ENCODE results near the gene OSBPL5.

DNA sequence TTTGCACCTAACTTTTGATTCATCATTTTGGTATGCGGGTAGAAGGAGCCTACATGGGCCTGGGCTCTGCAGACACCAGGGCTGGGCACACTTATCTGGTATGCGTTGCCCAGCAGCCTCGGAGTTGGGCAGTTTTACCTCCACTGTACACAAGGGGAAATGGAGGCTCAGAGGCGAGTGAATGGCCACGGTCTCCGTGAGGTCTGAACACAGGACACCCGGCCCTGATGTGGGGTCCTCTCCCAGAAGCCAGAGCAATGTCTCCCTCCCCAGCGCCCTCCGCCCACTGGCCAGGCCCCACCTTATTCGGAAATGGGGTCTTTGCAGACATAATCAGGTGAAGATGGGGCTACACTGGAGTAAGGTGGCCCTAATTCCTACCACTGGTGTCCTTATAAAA, 43.7 kb downstream of the OSBPL5 start:
- no peak for TF ChIP-seq ZSCAN30 (tag by site-specific recombination; IDR thresholded peaks at IDR 0.05)
- TF ChIP-seq, protein P1, sequence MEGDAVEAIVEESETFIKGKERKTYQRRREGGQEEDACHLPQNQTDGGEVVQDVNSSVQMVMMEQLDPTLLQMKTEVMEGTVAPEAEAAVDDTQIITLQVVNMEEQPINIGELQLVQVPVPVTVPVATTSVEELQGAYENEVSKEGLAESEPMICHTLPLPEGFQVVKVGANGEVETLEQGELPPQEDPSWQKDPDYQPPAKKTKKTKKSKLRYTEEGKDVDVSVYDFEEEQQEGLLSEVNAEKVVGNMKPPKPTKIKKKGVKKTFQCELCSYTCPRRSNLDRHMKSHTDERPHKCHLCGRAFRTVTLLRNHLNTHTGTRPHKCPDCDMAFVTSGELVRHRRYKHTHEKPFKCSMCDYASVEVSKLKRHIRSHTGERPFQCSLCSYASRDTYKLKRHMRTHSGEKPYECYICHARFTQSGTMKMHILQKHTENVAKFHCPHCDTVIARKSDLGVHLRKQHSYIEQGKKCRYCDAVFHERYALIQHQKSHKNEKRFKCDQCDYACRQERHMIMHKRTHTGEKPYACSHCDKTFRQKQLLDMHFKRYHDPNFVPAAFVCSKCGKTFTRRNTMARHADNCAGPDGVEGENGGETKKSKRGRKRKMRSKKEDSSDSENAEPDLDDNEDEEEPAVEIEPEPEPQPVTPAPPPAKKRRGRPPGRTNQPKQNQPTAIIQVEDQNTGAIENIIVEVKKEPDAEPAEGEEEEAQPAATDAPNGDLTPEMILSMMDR (tag by site-specific recombination; IDR thresholded peaks at IDR 0.05), result no peak
- TF ChIP-seq, protein P2, sequence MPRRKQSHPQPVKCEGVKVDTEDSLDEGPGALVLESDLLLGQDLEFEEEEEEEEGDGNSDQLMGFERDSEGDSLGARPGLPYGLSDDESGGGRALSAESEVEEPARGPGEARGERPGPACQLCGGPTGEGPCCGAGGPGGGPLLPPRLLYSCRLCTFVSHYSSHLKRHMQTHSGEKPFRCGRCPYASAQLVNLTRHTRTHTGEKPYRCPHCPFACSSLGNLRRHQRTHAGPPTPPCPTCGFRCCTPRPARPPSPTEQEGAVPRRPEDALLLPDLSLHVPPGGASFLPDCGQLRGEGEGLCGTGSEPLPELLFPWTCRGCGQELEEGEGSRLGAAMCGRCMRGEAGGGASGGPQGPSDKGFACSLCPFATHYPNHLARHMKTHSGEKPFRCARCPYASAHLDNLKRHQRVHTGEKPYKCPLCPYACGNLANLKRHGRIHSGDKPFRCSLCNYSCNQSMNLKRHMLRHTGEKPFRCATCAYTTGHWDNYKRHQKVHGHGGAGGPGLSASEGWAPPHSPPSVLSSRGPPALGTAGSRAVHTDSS (tag by site-specific recombination; IDR thresholded peaks at IDR 0.05), result no peak
- TF ChIP-seq, protein P3, sequence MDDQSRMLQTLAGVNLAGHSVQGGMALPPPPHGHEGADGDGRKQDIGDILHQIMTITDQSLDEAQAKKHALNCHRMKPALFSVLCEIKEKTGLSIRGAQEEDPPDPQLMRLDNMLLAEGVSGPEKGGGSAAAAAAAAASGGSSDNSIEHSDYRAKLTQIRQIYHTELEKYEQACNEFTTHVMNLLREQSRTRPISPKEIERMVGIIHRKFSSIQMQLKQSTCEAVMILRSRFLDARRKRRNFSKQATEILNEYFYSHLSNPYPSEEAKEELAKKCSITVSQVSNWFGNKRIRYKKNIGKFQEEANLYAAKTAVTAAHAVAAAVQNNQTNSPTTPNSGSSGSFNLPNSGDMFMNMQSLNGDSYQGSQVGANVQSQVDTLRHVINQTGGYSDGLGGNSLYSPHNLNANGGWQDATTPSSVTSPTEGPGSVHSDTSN (CRISPR knock-in tag; IDR thresholded peaks at IDR 0.05), result no peak

Measured in HEK293 (cell line).